HEK293 (cell line): Measurements from ENCODE around the gene OXNAD1.

Experiments used
- CTCF ChIA-PET: fragments of 350-600 bp; formaldehyde crosslinking; extraction: SDS; loops from one replicate; lab custom pipeline; 2021; ENCODE audit warnings: antibody characterized with exemption; lab: Yijun Ruan, JAX
- POLR2A ChIA-PET: fragments of 300-600 bp; formaldehyde crosslinking; extraction: SDS; loops from one replicate; lab custom pipeline; 2020; ENCODE audit warnings: antibody characterized with exemption, inconsistent platforms; lab: Yijun Ruan, JAX
- H3K27ac ChIP-seq: fragments of 200-500 bp; sonication (Bioruptor generic); 2 replicates; pipeline ENCODE4 v1.5.1; 2014; ENCODE audit warnings: low read depth, low read length, control low read depth, inconsistent platforms; ENCODE audit errors: extremely low read depth
- H3K36me3 ChIP-seq, 2 experiments: fragments of 200-500 bp in 1 of 2; sonication (Bioruptor generic) in 1 of 2; 1 replicate in 1 of 2; 2 replicates in 1 of 2; pipeline ENCODE4 v1.5.1; 2014 to 2017; ENCODE audit warnings: inconsistent platforms in 2 of 2, low read length in 2 of 2; ENCODE audit not compliant: control insufficient read depth in 2 of 2, insufficient read depth in 1 of 2
- H3K4me1 ChIP-seq: fragments of 200-500 bp; sonication (Bioruptor generic); 2 replicates; pipeline ENCODE4 v1.5.1; 2014; ENCODE audit warnings: mild to moderate bottlenecking, low read length, inconsistent platforms; ENCODE audit not compliant: control insufficient read depth, insufficient read depth
- H3K4me3 ChIP-seq: 2 replicates; pipeline ENCODE4 v1.5.1; 2011; ENCODE audit warnings: low read depth, mild to moderate bottlenecking, control low read depth, low read length, moderate library complexity
- H3K9me3 ChIP-seq: fragments of 200-500 bp; sonication (Bioruptor generic); 2 replicates; pipeline ENCODE4 v1.5.1; 2014; ENCODE audit warnings: low read depth, low read length, inconsistent platforms; ENCODE audit not compliant: control insufficient read depth, insufficient read depth
- PRDM1 ChIP-seq: fragments of 450-650 bp; formaldehyde crosslinking; IDR thresholded peaks from 2 replicates; pipeline ENCODE4; 2016; ENCODE audit warnings: missing biosample characterization, missing genetic modification characterization
- SP7 ChIP-seq: fragments of 450-650 bp; formaldehyde crosslinking; IDR thresholded peaks from 2 replicates; pipeline ENCODE4 v1.5.1; 2016; ENCODE audit warnings: missing biosample characterization, missing genetic modification characterization
- TRIM28 ChIP-seq: IDR thresholded peaks from 2 replicates; pipeline ENCODE4 v1.6.1; 2011; ENCODE audit warnings: low read length, control low read depth, borderline replicate concordance
- ZFHX2 ChIP-seq: fragments of 450-650 bp; formaldehyde crosslinking; conservative IDR thresholded peaks from 2 replicates; pipeline ENCODE4 v1.5.1; 2016; ENCODE audit warnings: missing biosample characterization, missing genetic modification characterization
- ZFP69B ChIP-seq: fragments of 450-650 bp; formaldehyde crosslinking; IDR thresholded peaks from 2 replicates; pipeline ENCODE4 v1.5.1; 2016; ENCODE audit warnings: missing biosample characterization, missing genetic modification characterization
- ZNF354C ChIP-seq: fragments of 450-650 bp; formaldehyde crosslinking; IDR thresholded peaks from 2 replicates; pipeline ENCODE4 v1.5.1; 2016; ENCODE audit warnings: missing biosample characterization, missing genetic modification characterization, low read depth, borderline replicate concordance
- ZNF510 ChIP-seq: fragments of 450-650 bp; formaldehyde crosslinking; IDR thresholded peaks from 2 replicates; pipeline ENCODE4 v1.5.1; 2018; ENCODE audit warnings: mild to moderate bottlenecking, missing genetic modification characterization, missing biosample characterization; ENCODE audit not compliant: insufficient replicate concordance
- ZNF549 ChIP-seq: fragments of 450-650 bp; IDR thresholded peaks from 2 replicates; pipeline ENCODE4 v1.5.1; 2018; ENCODE audit warnings: missing biosample characterization, missing genetic modification characterization, mild to moderate bottlenecking, inconsistent platforms, moderate library complexity
- ZNF558 ChIP-seq: fragments of 450-650 bp; formaldehyde crosslinking; IDR thresholded peaks from 2 replicates; pipeline ENCODE4 v1.5.1; 2016; ENCODE audit warnings: missing biosample characterization, missing genetic modification characterization
- ZNF747 ChIP-seq: fragments of 450-650 bp; formaldehyde crosslinking; IDR thresholded peaks from 2 replicates; pipeline ENCODE4 v1.5.1; 2016; ENCODE audit warnings: missing biosample characterization, missing genetic modification characterization
- ZNF768 ChIP-seq: fragments of 450-650 bp; formaldehyde crosslinking; IDR thresholded peaks from 2 replicates; pipeline ENCODE4 v1.5.1; 2018; ENCODE audit warnings: missing biosample characterization, mild to moderate bottlenecking, missing genetic modification characterization
- ZNF791 ChIP-seq: fragments of 450-650 bp; formaldehyde crosslinking; IDR thresholded peaks from 2 replicates; pipeline ENCODE4 v1.5.1; 2016; ENCODE audit warnings: missing biosample characterization, missing genetic modification characterization
- ZNF843 ChIP-seq: fragments of 450-650 bp; formaldehyde crosslinking; IDR thresholded peaks from 2 replicates; pipeline ENCODE4 v1.5.1; 2016; ENCODE audit warnings: missing biosample characterization, missing genetic modification characterization
- TF ChIP-seq, protein P1 (sequence below): fragments of 450-650 bp; formaldehyde crosslinking; IDR thresholded peaks from 2 replicates; pipeline ENCODE4 v1.5.1; 2016; ENCODE audit warnings: missing biosample characterization, missing genetic modification characterization
- TF ChIP-seq, protein P2 (sequence below): fragments of 450-650 bp; formaldehyde crosslinking; IDR thresholded peaks from 2 replicates; pipeline ENCODE4 v1.5.1; 2017; ENCODE audit warnings: missing biosample characterization, missing genetic modification characterization
- TF ChIP-seq, protein P3 (sequence below): IDR thresholded peaks from 2 replicates; pipeline ENCODE4 v1.6.1; 2011; ENCODE audit warnings: mild to moderate bottlenecking, low read depth, low read length, borderline replicate concordance
- TF ChIP-seq, protein P4 (sequence below): fragments of 450-650 bp; formaldehyde crosslinking; optimal IDR thresholded peaks from 2 replicates; pipeline ENCODE3; 2016; ENCODE audit warnings: missing biosample characterization, mild to moderate bottlenecking, missing genetic modification characterization
- TF ChIP-seq, protein P5 (sequence below): fragments of 450-650 bp; formaldehyde crosslinking; IDR thresholded peaks from 2 replicates; pipeline ENCODE4 v1.5.1; 2017; ENCODE audit warnings: missing biosample characterization, mild to moderate bottlenecking, missing genetic modification characterization, moderate library complexity

Gene OXNAD1

DNA sequence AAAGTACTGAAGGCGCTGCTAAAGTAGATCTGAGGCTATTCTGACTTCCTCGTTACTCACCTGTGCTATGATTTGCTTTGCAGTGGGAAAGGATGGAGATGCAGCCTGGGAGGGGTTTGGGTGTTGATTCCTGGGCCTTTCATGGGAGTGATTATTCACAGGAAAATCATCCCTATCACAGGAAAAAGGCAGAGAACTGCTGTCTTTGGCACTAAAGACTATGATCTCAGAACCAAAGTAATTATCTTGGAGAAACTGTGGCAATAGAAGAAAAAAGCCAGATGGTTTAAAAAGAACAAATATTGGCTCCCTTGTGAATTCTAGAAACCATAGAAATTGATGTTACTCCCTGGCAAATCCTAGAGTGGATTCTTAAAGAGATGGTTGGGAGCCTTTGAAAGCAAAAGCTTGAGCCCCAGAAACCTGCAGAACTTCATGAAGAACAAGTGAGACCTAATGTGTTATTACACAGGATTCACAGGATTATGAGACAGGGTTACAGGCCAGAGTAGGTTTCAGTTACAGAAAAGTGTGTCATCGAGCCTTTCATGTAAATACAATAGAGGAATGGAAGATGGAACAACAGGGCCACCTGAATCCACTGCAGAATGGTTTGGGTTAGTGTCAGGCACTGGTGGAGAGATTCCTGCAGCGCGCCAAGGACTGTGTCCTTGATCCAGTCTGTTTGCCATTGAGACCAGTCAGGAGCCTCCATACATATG, 85.7 kb downstream of the OXNAD1 start (continued):
- TF ChIP-seq ZFHX2 (no peak), ZNF354C (tag by site-specific recombination) (no peak), ZFP69B (tag by site-specific recombination) (no peak)

DNA sequence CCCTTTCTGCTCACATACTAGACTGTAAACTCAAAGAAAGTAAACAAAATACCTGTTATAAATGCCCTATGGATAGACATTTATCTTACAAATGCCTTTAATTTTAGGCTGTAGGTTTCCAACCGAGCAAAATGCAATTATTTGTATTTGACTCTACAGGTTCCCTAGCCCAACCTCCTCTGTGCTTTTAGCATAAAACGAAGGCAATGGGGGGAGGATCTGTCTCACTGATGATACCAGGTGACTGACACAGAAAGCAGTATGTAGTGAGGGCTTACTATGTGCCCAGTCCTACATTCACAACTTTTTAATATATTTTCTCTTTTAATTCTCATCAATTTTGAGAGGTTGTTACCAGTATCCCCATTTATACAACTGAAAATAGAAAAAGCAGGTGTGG, 87.4 kb downstream of the OXNAD1 start:
- ChIA-PET POLR2A (no interaction called here), CTCF (no interaction called here)
- Histone ChIP-seq H3K27ac (no peak overlapping the region), H3K4me1 (no peaks in the 10 kb centered on the region), H3K4me3 (no peak overlapping the region), H3K36me3 (peaks cover 0 to 14% of the 10 kb centered on the region in 2 experiments; a peak in 2 of 3 replicates), H3K9me3 (no peaks in the 10 kb centered on the region)
- TF ChIP-seq, protein P1, sequence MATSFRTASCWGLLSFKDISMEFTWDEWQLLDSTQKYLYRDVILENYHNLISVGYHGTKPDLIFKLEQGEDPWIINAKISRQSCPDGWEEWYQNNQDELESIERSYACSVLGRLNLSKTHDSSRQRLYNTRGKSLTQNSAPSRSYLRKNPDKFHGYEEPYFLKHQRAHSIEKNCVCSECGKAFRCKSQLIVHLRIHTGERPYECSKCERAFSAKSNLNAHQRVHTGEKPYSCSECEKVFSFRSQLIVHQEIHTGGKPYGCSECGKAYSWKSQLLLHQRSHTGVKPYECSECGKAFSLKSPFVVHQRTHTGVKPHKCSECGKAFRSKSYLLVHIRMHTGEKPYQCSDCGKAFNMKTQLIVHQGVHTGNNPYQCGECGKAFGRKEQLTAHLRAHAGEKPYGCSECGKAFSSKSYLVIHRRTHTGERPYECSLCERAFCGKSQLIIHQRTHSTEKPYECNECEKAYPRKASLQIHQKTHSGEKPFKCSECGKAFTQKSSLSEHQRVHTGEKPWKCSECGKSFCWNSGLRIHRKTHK (tag by site-specific recombination): no peak
- TF ChIP-seq ZNF747 (tag by site-specific recombination): no peak
- no peak for TF ChIP-seq PRDM1 (tag by site-specific recombination)
- TF ChIP-seq, protein P2, sequence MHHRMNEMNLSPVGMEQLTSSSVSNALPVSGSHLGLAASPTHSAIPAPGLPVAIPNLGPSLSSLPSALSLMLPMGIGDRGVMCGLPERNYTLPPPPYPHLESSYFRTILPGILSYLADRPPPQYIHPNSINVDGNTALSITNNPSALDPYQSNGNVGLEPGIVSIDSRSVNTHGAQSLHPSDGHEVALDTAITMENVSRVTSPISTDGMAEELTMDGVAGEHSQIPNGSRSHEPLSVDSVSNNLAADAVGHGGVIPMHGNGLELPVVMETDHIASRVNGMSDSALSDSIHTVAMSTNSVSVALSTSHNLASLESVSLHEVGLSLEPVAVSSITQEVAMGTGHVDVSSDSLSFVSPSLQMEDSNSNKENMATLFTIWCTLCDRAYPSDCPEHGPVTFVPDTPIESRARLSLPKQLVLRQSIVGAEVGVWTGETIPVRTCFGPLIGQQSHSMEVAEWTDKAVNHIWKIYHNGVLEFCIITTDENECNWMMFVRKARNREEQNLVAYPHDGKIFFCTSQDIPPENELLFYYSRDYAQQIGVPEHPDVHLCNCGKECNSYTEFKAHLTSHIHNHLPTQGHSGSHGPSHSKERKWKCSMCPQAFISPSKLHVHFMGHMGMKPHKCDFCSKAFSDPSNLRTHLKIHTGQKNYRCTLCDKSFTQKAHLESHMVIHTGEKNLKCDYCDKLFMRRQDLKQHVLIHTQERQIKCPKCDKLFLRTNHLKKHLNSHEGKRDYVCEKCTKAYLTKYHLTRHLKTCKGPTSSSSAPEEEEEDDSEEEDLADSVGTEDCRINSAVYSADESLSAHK (tag by site-specific recombination): no peak
- TF ChIP-seq, protein P3, sequence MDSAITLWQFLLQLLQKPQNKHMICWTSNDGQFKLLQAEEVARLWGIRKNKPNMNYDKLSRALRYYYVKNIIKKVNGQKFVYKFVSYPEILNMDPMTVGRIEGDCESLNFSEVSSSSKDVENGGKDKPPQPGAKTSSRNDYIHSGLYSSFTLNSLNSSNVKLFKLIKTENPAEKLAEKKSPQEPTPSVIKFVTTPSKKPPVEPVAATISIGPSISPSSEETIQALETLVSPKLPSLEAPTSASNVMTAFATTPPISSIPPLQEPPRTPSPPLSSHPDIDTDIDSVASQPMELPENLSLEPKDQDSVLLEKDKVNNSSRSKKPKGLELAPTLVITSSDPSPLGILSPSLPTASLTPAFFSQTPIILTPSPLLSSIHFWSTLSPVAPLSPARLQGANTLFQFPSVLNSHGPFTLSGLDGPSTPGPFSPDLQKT: no peak
- TF ChIP-seq ZNF558 (tag by site-specific recombination): no peak
- TF ChIP-seq, protein P4, sequence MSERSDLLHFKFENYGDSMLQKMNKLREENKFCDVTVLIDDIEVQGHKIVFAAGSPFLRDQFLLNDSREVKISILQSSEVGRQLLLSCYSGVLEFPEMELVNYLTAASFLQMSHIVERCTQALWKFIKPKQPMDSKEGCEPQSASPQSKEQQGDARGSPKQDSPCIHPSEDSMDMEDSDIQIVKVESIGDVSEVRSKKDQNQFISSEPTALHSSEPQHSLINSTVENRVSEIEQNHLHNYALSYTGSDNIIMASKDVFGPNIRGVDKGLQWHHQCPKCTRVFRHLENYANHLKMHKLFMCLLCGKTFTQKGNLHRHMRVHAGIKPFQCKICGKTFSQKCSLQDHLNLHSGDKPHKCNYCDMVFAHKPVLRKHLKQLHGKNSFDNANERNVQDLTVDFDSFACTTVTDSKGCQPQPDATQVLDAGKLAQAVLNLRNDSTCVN (tag by site-specific recombination): no peak
- TF ChIP-seq ZNF549 (tag by site-specific recombination): no peak
- no peak for TF ChIP-seq ZNF843 (tag by site-specific recombination)

DNA sequence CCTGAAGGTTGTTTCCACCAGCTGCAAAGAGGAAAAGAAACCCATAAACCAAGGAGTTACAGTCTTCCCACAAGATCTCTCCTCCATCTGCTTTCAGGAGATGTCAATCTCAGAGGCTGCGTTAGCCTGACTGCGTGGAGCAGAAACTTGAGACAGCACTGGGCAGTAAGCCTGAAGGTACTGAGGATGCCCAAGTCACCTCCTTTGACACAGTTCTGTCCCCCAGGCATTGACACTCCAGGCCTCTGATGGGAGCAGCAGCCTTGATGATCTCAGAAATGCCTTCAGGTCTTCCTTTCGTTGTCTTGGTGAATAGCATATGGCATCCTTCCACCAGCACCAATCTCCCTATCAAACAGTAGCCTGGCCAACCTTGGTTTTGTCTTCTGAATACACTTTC, 89.3 kb downstream of the OXNAD1 start:
- CTCF ChIA-PET: no interaction called here
- H3K9me3 ChIP-seq: no peaks in the 10 kb centered on the region
- H3K27ac ChIP-seq: no peak overlapping the region
- H3K36me3 ChIP-seq: peaks cover 0 to 8% of the 10 kb centered on the region in 2 experiments; a peak in 2 of 3 replicates
- POLR2A ChIA-PET: no interaction called here
- no peak overlapping the region for H3K4me3 ChIP-seq
- no peaks in the 10 kb centered on the region for H3K4me1 ChIP-seq
- TF ChIP-seq TRIM28: no peak
- TF ChIP-seq ZNF354C (tag by site-specific recombination): no peak
- TF ChIP-seq ZNF768: no peak
- TF ChIP-seq ZNF791 (tag by site-specific recombination): no peak
- TF ChIP-seq, protein P5, sequence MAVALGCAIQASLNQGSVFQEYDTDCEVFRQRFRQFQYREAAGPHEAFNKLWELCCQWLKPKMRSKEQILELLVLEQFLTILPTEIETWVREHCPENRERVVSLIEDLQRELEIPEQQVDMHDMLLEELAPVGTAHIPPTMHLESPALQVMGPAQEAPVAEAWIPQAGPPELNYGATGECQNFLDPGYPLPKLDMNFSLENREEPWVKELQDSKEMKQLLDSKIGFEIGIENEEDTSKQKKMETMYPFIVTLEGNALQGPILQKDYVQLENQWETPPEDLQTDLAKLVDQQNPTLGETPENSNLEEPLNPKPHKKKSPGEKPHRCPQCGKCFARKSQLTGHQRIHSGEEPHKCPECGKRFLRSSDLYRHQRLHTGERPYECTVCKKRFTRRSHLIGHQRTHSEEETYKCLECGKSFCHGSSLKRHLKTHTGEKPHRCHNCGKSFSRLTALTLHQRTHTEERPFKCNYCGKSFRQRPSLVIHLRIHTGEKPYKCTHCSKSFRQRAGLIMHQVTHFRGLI (tag by site-specific recombination): no peak
- no peak for TF ChIP-seq SP7 (tag by site-specific recombination)
- TF ChIP-seq ZNF558 (tag by site-specific recombination): no peak
- no peak for TF ChIP-seq ZNF510 (tag by site-specific recombination)
